ENCODE results near the gene PTTG1IP.

The PTTG1IP gene

DNA sequence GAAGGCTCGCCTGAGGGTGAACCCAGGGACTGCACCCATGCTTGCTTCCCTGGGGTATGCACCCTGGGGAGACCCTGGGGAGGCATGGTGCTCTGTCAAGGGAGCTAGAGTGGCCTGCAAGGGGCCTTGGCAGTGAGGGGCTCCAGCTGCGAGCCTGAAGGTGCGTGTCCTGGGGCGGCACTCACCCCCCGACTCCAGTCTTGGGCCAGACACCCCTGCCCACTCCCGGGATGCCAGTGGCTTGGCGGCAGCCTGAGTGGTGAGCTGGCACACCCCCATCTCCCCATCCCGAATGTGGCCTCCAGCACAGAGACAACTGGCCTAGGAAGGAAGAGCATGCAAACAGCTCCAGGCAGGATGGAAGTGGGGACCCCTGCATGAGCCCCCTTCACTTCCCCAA lies 58.3 kb downstream of the PTTG1IP start:
- Histone ChIP-seq H3K9me3 (peaks cover 3% of the 10 kb centered on the region; the same call in 1 of the 2 replicates), H3K27me3 (no peaks in the 10 kb centered on the region), H3K36me3 (peaks cover 7% of the 10 kb centered on the region), H3K4me1 (no peaks in the 10 kb centered on the region), H3K4me3 (ENCODE audit: low read depth, low read length) (no peak overlapping the region)
- no peak for DNase-seq
- TF ChIP-seq, protein P1, sequence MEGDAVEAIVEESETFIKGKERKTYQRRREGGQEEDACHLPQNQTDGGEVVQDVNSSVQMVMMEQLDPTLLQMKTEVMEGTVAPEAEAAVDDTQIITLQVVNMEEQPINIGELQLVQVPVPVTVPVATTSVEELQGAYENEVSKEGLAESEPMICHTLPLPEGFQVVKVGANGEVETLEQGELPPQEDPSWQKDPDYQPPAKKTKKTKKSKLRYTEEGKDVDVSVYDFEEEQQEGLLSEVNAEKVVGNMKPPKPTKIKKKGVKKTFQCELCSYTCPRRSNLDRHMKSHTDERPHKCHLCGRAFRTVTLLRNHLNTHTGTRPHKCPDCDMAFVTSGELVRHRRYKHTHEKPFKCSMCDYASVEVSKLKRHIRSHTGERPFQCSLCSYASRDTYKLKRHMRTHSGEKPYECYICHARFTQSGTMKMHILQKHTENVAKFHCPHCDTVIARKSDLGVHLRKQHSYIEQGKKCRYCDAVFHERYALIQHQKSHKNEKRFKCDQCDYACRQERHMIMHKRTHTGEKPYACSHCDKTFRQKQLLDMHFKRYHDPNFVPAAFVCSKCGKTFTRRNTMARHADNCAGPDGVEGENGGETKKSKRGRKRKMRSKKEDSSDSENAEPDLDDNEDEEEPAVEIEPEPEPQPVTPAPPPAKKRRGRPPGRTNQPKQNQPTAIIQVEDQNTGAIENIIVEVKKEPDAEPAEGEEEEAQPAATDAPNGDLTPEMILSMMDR (IDR thresholded peaks at IDR 0.05; ENCODE audit: low read depth, low read length): no peak

DNA sequence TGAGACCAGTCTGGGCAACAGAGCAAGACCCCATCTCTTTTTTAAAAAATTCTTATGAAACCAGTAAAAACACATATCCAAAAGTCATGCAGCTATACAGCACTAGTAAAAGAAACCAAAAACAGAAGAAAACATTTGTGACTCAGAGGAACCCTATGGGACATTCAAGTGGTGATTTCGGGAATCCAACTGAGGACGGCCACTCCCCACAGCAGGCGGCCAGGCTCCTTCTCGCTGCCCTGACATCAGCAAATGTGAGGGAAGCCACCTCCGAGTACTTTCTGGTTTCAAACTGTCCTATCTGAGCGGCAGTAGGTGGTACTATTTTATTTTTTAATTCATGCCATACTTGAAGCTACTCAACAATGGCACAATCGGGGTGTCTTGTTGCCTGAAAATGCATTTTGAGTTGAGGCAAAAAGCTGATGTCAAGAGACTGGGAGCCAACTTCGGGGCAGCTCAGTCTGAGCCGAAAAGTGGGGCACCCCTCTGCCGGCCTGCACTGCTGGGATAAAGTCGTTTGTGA lies 58.9 kb downstream of the PTTG1IP start:
- Histone ChIP-seq H3K4me1 (no peaks in the 10 kb centered on the region), H3K27me3 (no peaks in the 10 kb centered on the region), H3K4me3 (ENCODE audit: low read depth, low read length) (no peak overlapping the region), H3K9me3 (peaks cover 3% of the 10 kb centered on the region; the same call in 1 of the 2 replicates), H3K36me3 (peaks cover 12% of the 10 kb centered on the region)
- no peak for DNase-seq
- TF ChIP-seq, protein P1 (IDR thresholded peaks at IDR 0.05; ENCODE audit: low read depth, low read length): no peak

DNA sequence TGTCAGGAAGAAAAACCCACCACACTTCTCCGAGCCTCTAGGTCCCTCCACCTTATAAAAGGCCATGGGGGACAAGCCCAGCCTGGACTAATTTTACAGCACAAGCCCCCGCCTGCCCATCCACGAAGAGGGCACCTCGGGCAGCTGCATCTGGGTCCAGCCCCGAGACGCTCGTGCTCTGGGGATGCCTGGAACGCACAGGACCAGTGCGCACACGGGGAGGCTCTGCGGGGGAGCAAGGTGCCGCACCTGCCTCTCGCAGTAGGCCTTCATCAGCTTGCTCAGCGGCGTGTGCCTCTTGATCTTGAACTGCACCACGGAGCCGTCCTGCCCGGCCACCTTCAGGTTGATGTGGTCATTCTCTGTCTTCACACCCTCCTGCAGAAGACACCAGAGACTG lies 59.8 kb downstream of the PTTG1IP start:
- H3K36me3 ChIP-seq: peaks cover 20% of the 10 kb centered on the region
- no peak for DNase-seq
- TF ChIP-seq, protein P1 (IDR thresholded peaks at IDR 0.05; ENCODE audit: low read depth, low read length): no peak

DNA sequence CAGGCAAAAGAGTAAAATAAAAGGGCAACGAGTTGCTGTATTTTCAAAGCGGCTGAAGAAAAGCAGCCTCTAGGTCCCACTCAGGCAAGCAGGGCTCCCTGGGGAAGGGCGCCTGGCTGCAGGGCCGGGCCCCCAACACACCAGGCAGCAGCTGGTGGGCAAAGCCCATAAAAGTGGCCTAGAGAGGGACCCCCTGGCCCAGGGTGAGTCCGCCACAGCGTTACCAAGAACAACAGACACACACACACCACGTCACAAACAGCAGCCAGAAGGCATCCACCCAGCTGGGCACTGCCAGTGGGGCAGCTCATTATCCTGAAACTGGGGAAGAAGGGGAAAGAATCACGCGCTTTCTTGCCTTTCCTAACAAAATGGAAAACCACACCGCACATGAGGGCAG lies 60.3 kb downstream of the PTTG1IP start:
- H3K9me3 ChIP-seq: no peaks in the 10 kb centered on the region

More for the DNA sequence above, 59.8 kb downstream of the PTTG1IP start:
- H3K4me1 ChIP-seq: no peaks in the 10 kb centered on the region
- H3K27me3 ChIP-seq: no peaks in the 10 kb centered on the region
- peaks cover under 1% of the 10 kb centered on the region; the same call in 1 of the 2 replicates for H3K9me3 ChIP-seq
- no peak overlapping the region for H3K4me3 ChIP-seq (ENCODE audit: low read depth, low read length)

DNA sequence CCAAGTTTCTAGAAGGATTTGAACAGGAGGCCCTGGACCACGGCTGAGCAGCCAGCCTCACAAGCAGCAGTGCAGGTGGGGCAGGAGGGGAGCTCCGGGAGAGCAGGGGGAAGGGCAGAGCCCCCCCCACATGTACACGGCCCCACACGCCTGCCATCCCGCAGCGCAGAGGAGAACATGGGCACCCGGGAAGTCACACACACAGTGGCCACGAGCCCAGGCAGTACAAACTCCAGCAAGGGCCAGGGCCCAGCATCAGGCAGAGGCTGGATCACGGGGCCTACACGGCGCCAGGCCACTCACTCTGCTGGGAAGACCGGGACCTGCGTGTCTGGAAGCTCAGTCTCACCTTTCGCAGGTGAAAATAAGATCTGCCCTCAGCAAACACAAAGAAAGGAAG lies 60.9 kb downstream of the PTTG1IP start:
- DNase-seq: no peak
- Histone ChIP-seq H3K27me3 (no peaks in the 10 kb centered on the region), H3K4me1 (no peaks in the 10 kb centered on the region), H3K4me3 (ENCODE audit: low read depth, low read length) (no peak overlapping the region), H3K36me3 (peaks cover 22% of the 10 kb centered on the region), H3K9me3 (no peaks in the 10 kb centered on the region)
- TF ChIP-seq, protein P1 (IDR thresholded peaks at IDR 0.05; ENCODE audit: low read depth, low read length): no peak

More for the DNA sequence above, 60.3 kb downstream of the PTTG1IP start:
- DNase-seq: no peak
- no peaks in the 10 kb centered on the region for H3K27me3 ChIP-seq
- TF ChIP-seq, protein P1 (IDR thresholded peaks at IDR 0.05; ENCODE audit: low read depth, low read length): no peak
- no peak overlapping the region for H3K4me3 ChIP-seq (ENCODE audit: low read depth, low read length)
- peaks cover 22% of the 10 kb centered on the region for H3K36me3 ChIP-seq
- no peaks in the 10 kb centered on the region for H3K4me1 ChIP-seq

DNA sequence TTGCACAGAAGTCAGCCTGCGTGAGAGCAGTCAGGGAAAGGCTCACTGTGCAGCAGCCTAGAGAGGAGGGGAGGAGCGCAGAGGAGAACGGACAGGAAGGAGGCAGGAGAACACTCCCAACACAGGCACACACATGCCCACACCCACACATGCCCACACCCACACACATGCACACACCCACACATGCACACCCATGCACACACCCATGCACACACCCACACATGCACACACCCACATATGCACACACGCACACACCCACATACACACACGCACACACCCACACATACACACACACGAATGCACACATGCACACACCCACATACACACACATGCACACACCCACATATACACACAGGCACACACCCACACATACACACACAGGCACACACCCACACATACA lies 62.7 kb downstream of the PTTG1IP start:
- DNase-seq: no peak
- Histone ChIP-seq H3K27me3 (no peaks in the 10 kb centered on the region), H3K36me3 (peaks cover 33% of the 10 kb centered on the region), H3K9me3 (no peaks in the 10 kb centered on the region), H3K4me1 (peaks cover under 1% of the 10 kb centered on the region; the same call in 1 of the 2 replicates), H3K4me3 (ENCODE audit: low read depth, low read length) (no peak overlapping the region)
- TF ChIP-seq, protein P1 (IDR thresholded peaks at IDR 0.05; ENCODE audit: low read depth, low read length): no peak

Data from BE2C (cell line).